B cell (primary cell): ENCODE data around the gene IMPDH2. TPM values are rescaled to one million over a fixed set of nuclear protein-coding genes. Genes with fewer than 3 reads are reported as not detected.
A peak's percentile ranks its signal among the peaks of the same experiment; 100 is the strongest.

Experiments used
- ATAC-seq: fragments of 200-7000 bp; cut with Tn5 transposase; one replicate; pipeline ENCODE4 v1.10.0; 2021; ENCODE audit warnings: low read depth, mild to moderate bottlenecking, moderate number of reproducible peaks, moderate library complexity
- CTCF ChIA-PET: fragments of 350-600 bp; sonication (Branson Sonifier 250); formaldehyde crosslinking; loops from one replicate; lab custom pipeline; 2021; ENCODE audit warnings: antibody characterized with exemption, inconsistent platforms; lab: Charles Lee
- POLR2A ChIA-PET: fragments of 350-600 bp; sonication (Branson Sonifier 250); formaldehyde crosslinking; loops from one replicate; lab custom pipeline; 2021; ENCODE audit warnings: antibody characterized with exemption; lab: Charles Lee
- DNase-seq: peaks from one replicate; pipeline ENCODE4 v3.0.0; 2013
- H2AFZ ChIP-seq: 2 replicates; pipeline ENCODE4 v1.6.1; 2012; ENCODE audit warnings: mild to moderate bottlenecking, low read depth, low read length; ENCODE audit not compliant: insufficient read depth, poor library complexity, severe bottlenecking
- H3K27ac ChIP-seq, 2 donors: 1 replicate in 1 of 2; 2 replicates in 1 of 2; pipeline ENCODE4 v1.5.1; 2012 to 2013; ENCODE audit warnings: low read length in 2 of 2, mild to moderate bottlenecking in 2 of 2, moderate library complexity in 1 of 2
- H3K27me3 ChIP-seq, 4 experiments: fragments of 200-600 bp in 1 of 4; sonication (generic) in 1 of 4; replicated peaks in 1 of 4; 1 replicate in 2 of 4; 2 replicates in 2 of 4; pipeline versions ENCODE4 v1.6.1 to v1.7.0; 2013 to 2016; ENCODE audit warnings: low read length in 3 of 4, mild to moderate bottlenecking in 2 of 4, mixed read lengths in 1 of 4, moderate library complexity in 1 of 4; ENCODE audit not compliant: insufficient read depth in 4 of 4, control insufficient read depth in 3 of 4; ENCODE audit errors: control extremely low read depth in 1 of 4
- H3K36me3 ChIP-seq, 2 experiments: replicated peaks in 1 of 2; 1 replicate in 1 of 2; 2 replicates in 1 of 2; pipeline versions ENCODE4 v1.6.1 to v1.7.1; 2013; ENCODE audit warnings: low read length in 1 of 2; ENCODE audit not compliant: insufficient read depth in 2 of 2, control insufficient read depth in 1 of 2; ENCODE audit errors: control extremely low read depth in 1 of 2, extremely low read depth in 1 of 2
- H3K4me1 ChIP-seq, 2 donors: fragments of 200-600 bp in 1 of 2; sonication (generic) in 1 of 2; 1 replicate in 1 of 2; 2 replicates in 1 of 2; pipeline versions ENCODE4 v1.5.1 to v1.6.1; 2013 to 2017; ENCODE audit warnings: low read length in 2 of 2; ENCODE audit not compliant: control insufficient read depth in 2 of 2, insufficient read depth in 2 of 2
- H3K4me2 ChIP-seq: replicated peaks from 2 replicates; pipeline ENCODE3; 2012; ENCODE audit warnings: mild to moderate bottlenecking, low read depth, low read length; ENCODE audit not compliant: poor library complexity, severe bottlenecking
- H3K4me3 ChIP-seq, 5 experiments: fragments of 200-600 bp in 1 of 5; sonication (generic) in 1 of 5; 1 replicate in 3 of 5; 2 replicates in 2 of 5; pipeline versions ENCODE4 v1.5.1 to v1.7.0; 2011 to 2016; ENCODE audit warnings: low read length in 4 of 5, mild to moderate bottlenecking in 4 of 5, low read depth in 2 of 5, control low read depth in 1 of 5, moderate library complexity in 1 of 5; ENCODE audit not compliant: insufficient read depth in 1 of 5; ENCODE audit errors: control extremely low read depth in 1 of 5, extremely low read depth in 1 of 5
- H3K79me2 ChIP-seq: fragments of 200-600 bp; sonication (generic); one replicate; pipeline ENCODE4 v1.6.0; 2016; ENCODE audit warnings: low read length; ENCODE audit not compliant: control insufficient read depth, insufficient read depth
- H3K9ac ChIP-seq: fragments of 200-600 bp; sonication (generic); 2 replicates; pipeline ENCODE4 v1.6.1; 2017; ENCODE audit warnings: mild to moderate bottlenecking, low read length, moderate library complexity
- H3K9me3 ChIP-seq, 3 donors: one replicate each; pipeline versions ENCODE4 v1.6.1 to v1.7.1; 2013; ENCODE audit warnings: low read length in 2 of 3; ENCODE audit not compliant: control insufficient read depth in 2 of 3, insufficient read depth in 1 of 3; ENCODE audit errors: control extremely low read depth in 1 of 3
- H4K20me1 ChIP-seq: 2 replicates; pipeline ENCODE4 v1.6.0; 2012; ENCODE audit warnings: mild to moderate bottlenecking, low read length; ENCODE audit not compliant: insufficient read depth, control insufficient read depth, poor library complexity, severe bottlenecking
- H3K27ac Mint-ChIP-seq: one replicate; pipeline ENCODE4 v1.8.0; 2021; ENCODE audit warnings: mixed read lengths
- H3K27me3 Mint-ChIP-seq: one replicate; pipeline ENCODE4 v1.8.0; 2021; ENCODE audit warnings: mixed read lengths
- H3K4me1 Mint-ChIP-seq: one replicate; pipeline ENCODE4 v1.8.0; 2021; ENCODE audit warnings: mixed read lengths
- H3K4me3 Mint-ChIP-seq: one replicate; pipeline ENCODE4 v1.8.0; 2021; ENCODE audit warnings: mixed read lengths
- H3K9me3 Mint-ChIP-seq: one replicate; pipeline ENCODE4 v1.8.0; 2022; ENCODE audit warnings: mixed read lengths; ENCODE audit not compliant: insufficient read depth
- CTCF ChIP-seq: fragments of 200-600 bp; IDR thresholded peaks from one replicate; pipeline ENCODE4 v1.8.0; 2022; ENCODE audit warnings: antibody characterized with exemption, mild to moderate bottlenecking
- EZH2 ChIP-seq: IDR thresholded peaks from 2 replicates; pipeline ENCODE4 v1.6.1; 2012; ENCODE audit warnings: borderline replicate concordance, low read depth, mild to moderate bottlenecking, moderate library complexity, low read length; ENCODE audit not compliant: insufficient read depth, poor library complexity, severe bottlenecking
- WGBS: methylation state at CpG from one replicate; pipeline ENCODE4 v1.1.5; 2013; ENCODE audit warnings: missing lambda C conversion rate; ENCODE audit not compliant: insufficient coverage; 5-methylcytosine and 5-hydroxymethylcytosine counted together
- intact Hi-C: fragments of 100-400 bp; cut with micrococcal nuclease; formaldehyde crosslinking; loops from one replicate; pipeline ENCODE4 v1.10.0; 2022
- polyA plus RNA-seq: library from polyadenylated mRNA; depleted of rRNA; stranded (reverse); fragments of >200 nt; gene quantifications from 2 replicates; pipeline ENCODE4 v1.2.3, GENCODE V29; 2012
- total RNA-seq, 2 donors: library from RNA; stranded (reverse); fragments of 120-200 nt in 1 of 2; gene quantifications; 1 replicate in 1 of 2; 2 replicates in 1 of 2; pipeline versions ENCODE4 v1.2.3 to v1.2.4, GENCODE V29; 2013 to 2022

Gene IMPDH2
- total and polyA plus RNA-seq, 2 donors (not counting 1 experiment from before 2014, with no cell fraction given) = 171 to 193 TPM

GRCh38 chr3:49017971-49018706, 11.1 kb downstream of the IMPDH2 start, which contains the start of gene DALRD3:
TSS of gene DALRD3 (minus strand) at chr3:49018580. CDS start at chr3:49018564, 16 bp downstream.
- peak within 1 kb of the TSS; percentile 87 for H2AFZ ChIP-seq
- Mint-ChIP-seq H3K27me3 (no peaks in the 10 kb centered on the region), H3K27ac (peak within 1 kb of the TSS; percentile 94), H3K9me3 (no peaks in the 10 kb centered on the region), H3K4me1 (peaks cover 51% of the 10 kb centered on the region), H3K4me3 (peak within 1 kb of the TSS; percentile 96)
- intact Hi-C loops = no loop called here
- peak within 1 kb of the TSS; percentile 91 for H3K4me2 ChIP-seq
- peaks cover 1 to 32% of the 10 kb centered on the region in 2 experiments for H3K36me3 ChIP-seq
- H3K9ac ChIP-seq = peak within 1 kb of the TSS; percentile 82
- peak within 1 kb of the TSS; percentile 70 to 89 (median 82) for H3K4me3 ChIP-seq
- H3K27me3 ChIP-seq = no peaks in the 10 kb centered on the region
- CTCF ChIA-PET = interaction anchor here (1.2 to 2.2 kb wide), 6 partner anchors 9 to 31 kb away, joined by 4 to 13 read pairs (median 6); partner anchors contain the start of genes IMPDH2, P4HTM and WDR6
- H4K20me1 ChIP-seq = peaks cover 26% of the 10 kb centered on the region
- TF ChIP-seq CTCF = no peak
- no peak for TF ChIP-seq EZH2
- H3K9me3 ChIP-seq = no peaks in the 10 kb centered on the region
- H3K27ac ChIP-seq = peak within 1 kb of the TSS; percentile 37 to 73
- POLR2A ChIA-PET = interaction anchor here (0.6 to 6.4 kb wide), 7 partner anchors 8 to 1071 kb away, joined by 3 to 116 read pairs (median 4); partner anchors contain the start of genes IMPDH2, QRICH1, RBM5 and USP19
- ATAC-seq = no peak
- WGBS = under 1% methylated on average over 85 of the region's 85 CpGs
- H3K4me1 ChIP-seq = peaks cover 32 to 41% of the 10 kb centered on the region in 2 donors
- DNase-seq = peak; percentile 79
- peaks cover 41% of the 10 kb centered on the region for H3K79me2 ChIP-seq
